ENCODE measurements around the gene CEP76. TPM values are rescaled to one million over a fixed set of nuclear protein-coding genes. Genes with fewer than 3 reads are reported as not detected.

The CEP76 gene
- total and polyA plus RNA-seq, 2 donors (not counting 3 experiments of a cell fraction or from before 2014, with no cell fraction given): 5.8 to 8.6 TPM

DNA sequence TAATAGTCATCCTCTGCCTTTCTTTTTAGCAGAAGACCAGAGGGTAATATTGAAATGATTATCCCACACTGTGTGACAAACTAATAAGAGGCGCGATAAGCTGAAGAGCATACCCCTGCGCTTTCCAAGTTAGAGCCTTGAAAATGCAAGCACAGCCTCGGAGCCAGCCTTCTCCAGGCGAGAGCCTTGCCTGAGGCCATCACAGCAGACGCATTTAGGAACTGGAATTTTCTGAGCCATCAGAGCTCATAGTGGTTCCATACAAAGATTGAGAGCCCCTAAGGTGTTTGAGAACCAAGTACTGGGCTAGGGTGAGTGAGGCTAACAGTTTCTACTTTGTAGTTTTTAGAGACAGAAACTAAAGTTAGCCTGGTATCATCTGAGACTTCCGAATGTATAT lies 20.2 kb upstream of the CEP76 start:
- Histone ChIP-seq H4K20me1 (replicated peaks; ENCODE audit: control insufficient read depth, extremely low read depth, insufficient read depth, low read length) (no peaks in the 10 kb centered on the region), H3K79me2 (ENCODE audit: control insufficient read depth, insufficient read depth, low read length) (no peaks in the 10 kb centered on the region), H3K27me3 (ENCODE audit: control insufficient read depth in 2 of 2, insufficient read depth in 2 of 2, low read length in 2 of 2) (no peaks in the 10 kb centered on the region), H3K4me1 (ENCODE audit: control insufficient read depth, extremely low read depth, insufficient read depth, low read length) (no peaks in the 10 kb centered on the region), H3K27ac (ENCODE audit: insufficient read depth, low read depth, low read length) (no peak overlapping the region), H3K9ac (replicated peaks; ENCODE audit: extremely low read depth, insufficient read depth, low read length) (no peak overlapping the region), H3K9me1 (replicated peaks; ENCODE audit: control insufficient read depth, extremely low read depth, insufficient read depth, low read length) (no peaks in the 10 kb centered on the region), H3K4me3 (replicated peaks in 1 of 3; ENCODE audit: insufficient read depth in 1 of 3, low read depth in 1 of 3, low read length in 3 of 3) (no peak overlapping the region), H3K9me3 (replicated peaks; ENCODE audit: control insufficient read depth, insufficient read depth, low read length) (no peaks in the 10 kb centered on the region), H3K36me3 (ENCODE audit: control insufficient read depth in 2 of 2, extremely low read depth in 1 of 2, insufficient read depth in 2 of 2, low read length in 2 of 2) (peaks cover 8 to 13% of the 10 kb centered on the region in 2 experiments), H2AFZ (ENCODE audit: low read depth, low read length) (no peak overlapping the region), H3K4me2 (ENCODE audit: insufficient read depth, low read length) (no peak overlapping the region)
- no TSS peak for BruUV-seq (replicated peaks)
- CTCF ChIA-PET: interaction anchor here (1.5 to 7.9 kb wide), 2 partner anchors 204 to 212 kb away, joined by 3 to 124 read pairs; no protein-coding TSS in a partner anchor
- FAIRE-seq: no peak
- POLR2A ChIA-PET: no interaction called here
- intact Hi-C loops (cut with micrococcal nuclease) (no loop called here), dilution Hi-C loops (cut with MboI; ENCODE audit: extremely low pct_ligation_motif_present, low sequenced_read_pairs) (no loop called here)
- TF ChIP-seq, protein P1, sequence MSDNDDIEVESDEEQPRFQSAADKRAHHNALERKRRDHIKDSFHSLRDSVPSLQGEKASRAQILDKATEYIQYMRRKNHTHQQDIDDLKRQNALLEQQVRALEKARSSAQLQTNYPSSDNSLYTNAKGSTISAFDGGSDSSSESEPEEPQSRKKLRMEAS (IDR thresholded peaks at IDR 0.05; ENCODE audit: insufficient read depth, insufficient read length): no peak
- TF ChIP-seq MYC (IDR thresholded peaks at IDR 0.05; ENCODE audit: low read depth, low read length) (no peak), JUN (IDR thresholded peaks at IDR 0.05; ENCODE audit: borderline replicate concordance, insufficient read depth, insufficient read length, low read depth) (no peak)
- TF ChIP-seq, protein P2, sequence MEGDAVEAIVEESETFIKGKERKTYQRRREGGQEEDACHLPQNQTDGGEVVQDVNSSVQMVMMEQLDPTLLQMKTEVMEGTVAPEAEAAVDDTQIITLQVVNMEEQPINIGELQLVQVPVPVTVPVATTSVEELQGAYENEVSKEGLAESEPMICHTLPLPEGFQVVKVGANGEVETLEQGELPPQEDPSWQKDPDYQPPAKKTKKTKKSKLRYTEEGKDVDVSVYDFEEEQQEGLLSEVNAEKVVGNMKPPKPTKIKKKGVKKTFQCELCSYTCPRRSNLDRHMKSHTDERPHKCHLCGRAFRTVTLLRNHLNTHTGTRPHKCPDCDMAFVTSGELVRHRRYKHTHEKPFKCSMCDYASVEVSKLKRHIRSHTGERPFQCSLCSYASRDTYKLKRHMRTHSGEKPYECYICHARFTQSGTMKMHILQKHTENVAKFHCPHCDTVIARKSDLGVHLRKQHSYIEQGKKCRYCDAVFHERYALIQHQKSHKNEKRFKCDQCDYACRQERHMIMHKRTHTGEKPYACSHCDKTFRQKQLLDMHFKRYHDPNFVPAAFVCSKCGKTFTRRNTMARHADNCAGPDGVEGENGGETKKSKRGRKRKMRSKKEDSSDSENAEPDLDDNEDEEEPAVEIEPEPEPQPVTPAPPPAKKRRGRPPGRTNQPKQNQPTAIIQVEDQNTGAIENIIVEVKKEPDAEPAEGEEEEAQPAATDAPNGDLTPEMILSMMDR (IDR thresholded peaks at IDR 0.05; ENCODE audit: extremely low read depth in 1 of 2, insufficient read depth in 1 of 2, low read depth in 1 of 2, low read length in 2 of 2): no peak
- DNase-seq (ENCODE audit: low read depth, low spot score): no peak

Measured in endothelial cell of umbilical vein (primary cell).